Upper lobe of left lung (tissue), 4 donors: ENCODE data around the gene CNGB1.
A peak's percentile ranks its signal among the peaks of the same experiment; 100 is the strongest.

Experiments
- CTCF ChIP-seq, 6 experiments: fragments of 450-650 bp in 4 of 6; fragments of 200-600 bp in 2 of 6; sonication (generic) in 2 of 6; IDR thresholded peaks; one replicate each; pipeline ENCODE4 v1.5.1; 2016 to 2019; ENCODE audit warnings: antibody characterized with exemption in 6 of 6
- EP300 ChIP-seq, 4 donors: sonication (generic); formaldehyde crosslinking; IDR thresholded peaks; one replicate each; pipeline ENCODE4 v1.5.1; 2017; ENCODE audit warnings: antibody characterized with exemption in 4 of 4, control low read depth in 2 of 4
- POLR2A ChIP-seq, 4 donors: fragments of 450-650 bp; IDR thresholded peaks; one replicate each; pipeline ENCODE4 v1.5.1; 2016 to 2017; ENCODE audit warnings: antibody characterized with exemption in 4 of 4, mild to moderate bottlenecking in 2 of 4

DNA sequence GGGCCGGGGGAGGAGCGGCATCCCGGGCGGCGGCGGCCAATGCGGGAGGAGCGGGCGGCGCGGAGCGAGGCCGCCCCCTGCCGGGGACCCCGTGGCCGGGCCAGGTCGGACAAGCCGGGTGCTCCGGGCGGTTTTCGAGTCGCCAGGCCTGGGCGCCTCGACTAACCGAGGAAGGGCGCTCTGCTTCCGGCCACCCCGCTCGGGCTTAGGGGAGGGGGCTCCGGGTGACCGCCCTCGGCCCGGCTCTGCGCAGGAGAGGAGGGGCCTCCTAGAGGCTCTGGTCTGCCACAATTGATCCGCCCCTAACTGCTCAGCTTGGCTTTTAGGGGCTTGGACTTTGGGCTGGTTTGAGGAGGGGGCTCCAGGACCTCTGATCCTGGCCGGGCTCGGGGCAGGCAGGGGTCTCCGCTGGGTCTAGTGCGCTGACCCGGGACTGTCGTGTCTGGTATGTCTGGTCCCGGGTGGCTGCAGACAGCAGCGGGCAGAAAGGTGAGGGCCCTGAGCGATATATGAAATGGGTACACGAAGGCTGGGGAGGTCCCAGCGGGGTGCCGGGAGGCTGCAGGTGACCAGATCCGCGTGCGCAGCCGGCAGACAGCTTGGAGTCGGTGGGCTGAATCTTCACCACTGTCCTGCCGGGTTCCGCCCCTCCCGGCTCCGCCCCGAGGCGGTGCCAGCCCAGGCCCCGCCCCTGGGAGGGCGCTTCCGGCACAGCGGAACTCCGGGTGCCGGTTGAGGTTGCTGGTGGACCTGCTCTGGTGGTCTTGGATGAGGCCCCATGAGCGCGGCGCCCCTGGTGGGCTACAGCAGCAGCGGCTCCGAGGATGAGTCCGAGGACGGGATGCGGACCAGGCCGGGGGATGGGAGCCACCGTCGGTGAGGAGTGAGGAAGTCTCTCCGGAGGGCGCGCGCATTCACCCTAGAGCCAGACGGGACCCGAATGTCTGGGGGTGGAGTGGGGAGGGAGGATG is 30.1 kb upstream of the CNGB1 start, which contains the start of gene USB1:
- TF ChIP-seq POLR2A (IDR thresholded peaks at IDR 0.05): peak in 3 of 4 donors; percentile 47 to 83 (median 63)
- TF ChIP-seq CTCF (IDR thresholded peaks at IDR 0.05): peak; percentile 73 to 90 (median 86)
- no peak for TF ChIP-seq EP300 (IDR thresholded peaks at IDR 0.05)
